ENCODE results near the gene SMAD7. TPM values are rescaled to one million over a fixed set of nuclear protein-coding genes. Genes with fewer than 3 reads are reported as not detected.

SMAD7 gene
- total RNA-seq, 1 experiment from 2014 or later, result 12.0 TPM

GRCh38 chr18:48896326-48896874 is 54.4 kb downstream of the SMAD7 start:
- Histone ChIP-seq H3K27me3 (replicated peaks; ENCODE audit: insufficient read depth, low read depth, low read length, poor library complexity) (no peaks in the 10 kb centered on the region), H3K27ac (ENCODE audit: low read depth, low read length, poor library complexity, severe bottlenecking) (no peak overlapping the region), H3K9me3 (ENCODE audit: low read depth, low read length, poor library complexity, severe bottlenecking) (no peaks in the 10 kb centered on the region), H3K4me3 (ENCODE audit: low read depth, low read length, poor library complexity, severe bottlenecking) (no peak overlapping the region), H3K4me1 (ENCODE audit: insufficient read depth, low read length, poor library complexity, severe bottlenecking) (no peaks in the 10 kb centered on the region), H3K36me3 (ENCODE audit: insufficient read depth, low read length, poor library complexity, severe bottlenecking) (no peaks in the 10 kb centered on the region)
- intact Hi-C loops (cut with micrococcal nuclease; ENCODE audit: unreplicated experiment), result no loop called here
- DNase-seq (ENCODE audit: low spot score), result no peak
- no peak for TF ChIP-seq EZH2 (IDR thresholded peaks at IDR 0.05; ENCODE audit: borderline replicate concordance, low read depth, low read length, poor library complexity, severe bottlenecking)
- no peak for TF ChIP-seq CTCF (conservative IDR thresholded peaks at IDR 0.05; ENCODE audit: low read depth, low read length)
- ChIA-PET POLR2A (ENCODE audit: low non-redundant PET) (no interaction called here), CTCF (no interaction called here)
- no TSS peak for BruUV-seq (replicated peaks)

DNA sequence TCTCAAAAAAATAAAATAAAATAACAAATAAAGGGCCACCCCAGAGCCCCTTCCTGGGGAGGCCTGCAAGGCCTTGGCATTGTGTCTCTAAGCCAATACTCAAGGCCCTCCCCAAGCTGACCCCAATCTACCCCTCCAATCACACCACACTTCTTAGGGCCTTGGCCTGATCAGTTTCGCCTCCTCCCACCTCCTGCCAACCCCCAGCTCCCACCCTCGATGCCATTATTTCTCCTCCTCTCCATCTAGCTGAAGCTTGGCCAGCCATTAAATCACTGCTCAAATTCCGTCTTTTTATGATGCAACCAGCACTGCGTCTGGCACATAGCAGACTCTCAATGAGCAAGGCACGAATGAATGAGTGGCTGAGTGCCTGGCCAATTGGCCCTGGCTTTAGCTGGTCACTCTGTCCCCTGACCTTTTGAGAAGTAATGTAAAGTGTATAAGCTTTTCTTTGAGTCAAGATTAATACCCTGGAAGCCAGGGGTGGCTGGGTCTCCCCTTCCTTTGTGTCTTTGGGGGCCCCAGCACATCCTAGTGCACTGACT is 55.9 kb downstream of the SMAD7 start:
- Histone ChIP-seq H3K4me3 (ENCODE audit: low read depth, low read length, poor library complexity, severe bottlenecking) (no peak overlapping the region), H3K4me1 (ENCODE audit: insufficient read depth, low read length, poor library complexity, severe bottlenecking) (no peaks in the 10 kb centered on the region), H3K27ac (ENCODE audit: low read depth, low read length, poor library complexity, severe bottlenecking) (no peak overlapping the region), H3K36me3 (ENCODE audit: insufficient read depth, low read length, poor library complexity, severe bottlenecking) (no peaks in the 10 kb centered on the region), H3K27me3 (replicated peaks; ENCODE audit: insufficient read depth, low read depth, low read length, poor library complexity) (no peaks in the 10 kb centered on the region), H3K9me3 (ENCODE audit: low read depth, low read length, poor library complexity, severe bottlenecking) (no peaks in the 10 kb centered on the region)
- BruUV-seq (replicated peaks), result no TSS peak
- no peak for DNase-seq (ENCODE audit: low spot score)
- TF ChIP-seq CTCF (conservative IDR thresholded peaks at IDR 0.05; ENCODE audit: low read depth, low read length) (no peak), EZH2 (IDR thresholded peaks at IDR 0.05; ENCODE audit: borderline replicate concordance, low read depth, low read length, poor library complexity, severe bottlenecking) (no peak)
- POLR2A ChIA-PET (ENCODE audit: low non-redundant PET), result no interaction called here
- CTCF ChIA-PET, result no interaction called here
- intact Hi-C loops (cut with micrococcal nuclease; ENCODE audit: unreplicated experiment), result no loop called here

DNA sequence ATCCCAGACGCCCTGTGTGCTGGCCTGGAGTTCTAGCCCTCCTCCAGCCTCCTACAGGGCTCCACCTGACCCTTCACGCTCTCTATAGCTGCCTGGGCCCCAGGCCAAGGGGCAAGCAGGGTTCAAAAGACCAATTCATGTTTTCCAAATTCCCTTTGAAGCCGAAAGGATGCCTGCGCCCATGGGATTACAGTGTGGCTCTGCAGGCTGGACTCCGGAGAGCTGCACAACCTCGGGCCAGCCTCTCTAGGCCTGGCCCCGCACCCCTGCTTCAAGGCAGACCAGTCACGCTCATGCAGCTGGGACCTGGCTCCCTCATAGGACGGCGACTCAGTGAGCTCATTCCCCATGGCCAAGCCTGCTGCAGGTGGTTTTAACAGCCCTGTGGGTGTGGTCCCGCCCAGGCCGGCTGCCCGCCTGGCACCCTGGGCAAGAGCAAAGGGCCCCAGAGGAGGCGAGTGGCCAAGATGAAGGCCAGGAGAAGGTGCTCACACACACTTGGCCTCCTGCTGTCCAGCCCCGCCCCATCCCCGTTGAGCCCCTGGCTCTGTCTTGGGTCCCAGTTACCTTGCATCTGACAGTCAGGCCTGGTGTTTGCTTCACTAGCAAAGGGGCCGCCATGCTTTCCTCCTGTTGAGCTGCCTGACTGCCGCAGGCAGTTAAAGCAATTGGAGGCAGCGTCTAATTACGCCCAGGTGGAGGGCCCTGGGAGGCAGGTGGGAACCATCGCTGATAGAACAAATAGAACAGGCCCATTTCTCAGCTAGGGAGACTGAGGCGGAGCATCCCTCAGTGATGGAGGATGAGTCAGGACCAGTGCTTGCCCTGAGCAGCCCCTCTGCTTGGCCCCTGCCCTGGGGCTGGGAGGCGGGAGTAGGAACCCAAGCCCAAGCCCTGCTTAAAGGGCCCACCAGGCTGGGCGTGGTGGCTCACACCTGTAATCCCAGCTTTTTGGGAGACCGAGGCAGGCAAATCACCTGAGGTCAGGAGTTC is 56.9 kb downstream of the SMAD7 start:
- intact Hi-C loops (cut with micrococcal nuclease; ENCODE audit: unreplicated experiment), result no loop called here
- no TSS peak for BruUV-seq (replicated peaks)
- Histone ChIP-seq H3K27ac (ENCODE audit: low read depth, low read length, poor library complexity, severe bottlenecking) (no peak overlapping the region), H3K9me3 (ENCODE audit: low read depth, low read length, poor library complexity, severe bottlenecking) (no peaks in the 10 kb centered on the region), H3K4me1 (ENCODE audit: insufficient read depth, low read length, poor library complexity, severe bottlenecking) (no peaks in the 10 kb centered on the region), H3K36me3 (ENCODE audit: insufficient read depth, low read length, poor library complexity, severe bottlenecking) (no peaks in the 10 kb centered on the region), H3K4me3 (ENCODE audit: low read depth, low read length, poor library complexity, severe bottlenecking) (no peak overlapping the region), H3K27me3 (replicated peaks; ENCODE audit: insufficient read depth, low read depth, low read length, poor library complexity) (no peaks in the 10 kb centered on the region)
- ChIA-PET POLR2A (ENCODE audit: low non-redundant PET) (no interaction called here), CTCF (no interaction called here)
- no peak for DNase-seq (ENCODE audit: low spot score)
- no peak for TF ChIP-seq CTCF (conservative IDR thresholded peaks at IDR 0.05; ENCODE audit: low read depth, low read length)
- TF ChIP-seq EZH2 (IDR thresholded peaks at IDR 0.05; ENCODE audit: borderline replicate concordance, low read depth, low read length, poor library complexity, severe bottlenecking), result no peak

All from A673 (cell line).